SW480 (cell line): ENCODE results near the gene MPPED2.

Experiments
- DNase-seq: peaks from one replicate; pipeline ENCODE4 v3.0.0-alpha.2; 2016; ENCODE audit warnings: low spot score

The MPPED2 gene

DNA sequence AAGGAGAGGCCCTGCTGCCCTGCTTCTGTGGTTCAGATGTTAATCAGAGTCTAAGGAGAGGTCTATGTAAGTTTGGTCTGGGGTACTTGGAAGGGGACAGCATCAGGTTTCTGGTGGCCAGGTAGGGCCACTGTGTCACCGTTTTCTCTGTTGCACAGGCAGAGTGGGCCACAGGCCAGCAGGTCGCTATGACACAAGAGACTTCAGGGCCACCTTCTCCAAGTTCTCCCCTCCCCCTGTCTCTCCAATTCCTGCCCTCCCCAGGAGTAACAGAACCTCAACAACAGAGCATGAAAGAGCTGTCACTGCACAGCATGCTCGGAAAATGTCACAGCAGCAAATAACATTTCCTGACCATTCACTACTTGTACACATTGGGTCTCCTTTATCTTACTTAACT is 58.6 kb downstream of the MPPED2 start:
- no peak for DNase-seq

DNA sequence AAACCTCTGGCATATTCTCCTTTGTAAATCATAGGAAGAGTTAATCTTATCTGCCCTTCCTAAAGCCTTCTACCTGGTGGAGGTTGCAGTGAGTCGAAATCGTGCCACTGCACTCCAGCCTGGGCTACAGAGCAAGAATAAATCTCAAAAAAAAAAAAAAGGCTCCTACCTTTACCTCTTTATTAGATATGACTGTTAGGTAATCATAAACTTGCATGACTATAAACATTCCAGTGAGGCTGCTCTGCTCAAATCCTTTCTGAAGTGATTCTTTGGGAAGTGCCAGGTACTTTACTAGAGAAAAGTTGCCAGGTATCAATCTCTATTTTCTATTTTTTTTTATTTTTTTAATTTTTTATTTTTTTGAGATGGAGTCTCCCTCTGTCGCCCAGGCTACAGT is 59.6 kb downstream of the MPPED2 start:
- DNase-seq = no peak

DNA sequence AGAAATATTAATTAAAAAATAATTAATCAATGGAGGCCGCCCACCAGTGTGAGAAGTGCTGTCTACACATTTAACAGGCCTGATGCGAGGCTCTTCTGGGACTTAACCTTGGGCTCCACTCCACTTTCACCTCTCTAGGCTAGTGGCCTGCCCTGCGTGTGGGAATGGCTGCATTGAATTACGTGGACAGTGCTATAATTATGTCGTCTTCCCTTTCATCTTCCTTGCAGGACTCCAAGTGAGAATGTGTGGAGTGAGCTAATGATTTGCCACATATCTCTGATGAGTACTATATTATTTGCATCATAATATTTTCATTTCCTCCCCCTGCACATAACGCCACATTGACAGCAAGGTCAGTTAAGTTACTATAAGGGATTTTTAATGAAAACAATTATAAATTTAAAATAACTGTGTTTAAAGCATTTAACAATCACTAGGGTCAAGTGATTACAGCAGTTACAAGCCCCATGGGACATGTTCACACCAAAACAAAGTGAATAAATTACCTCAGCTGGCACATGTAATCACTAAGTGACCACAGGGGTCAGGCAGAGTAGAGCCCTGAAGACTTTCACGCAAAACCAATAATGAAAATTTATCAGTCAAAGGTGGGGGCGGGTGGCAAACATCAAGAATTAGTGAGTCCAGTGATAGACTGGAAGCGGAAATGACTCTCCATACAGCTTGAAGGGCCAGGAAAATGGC is 63.5 kb downstream of the MPPED2 start:
- DNase-seq = no peak

DNA sequence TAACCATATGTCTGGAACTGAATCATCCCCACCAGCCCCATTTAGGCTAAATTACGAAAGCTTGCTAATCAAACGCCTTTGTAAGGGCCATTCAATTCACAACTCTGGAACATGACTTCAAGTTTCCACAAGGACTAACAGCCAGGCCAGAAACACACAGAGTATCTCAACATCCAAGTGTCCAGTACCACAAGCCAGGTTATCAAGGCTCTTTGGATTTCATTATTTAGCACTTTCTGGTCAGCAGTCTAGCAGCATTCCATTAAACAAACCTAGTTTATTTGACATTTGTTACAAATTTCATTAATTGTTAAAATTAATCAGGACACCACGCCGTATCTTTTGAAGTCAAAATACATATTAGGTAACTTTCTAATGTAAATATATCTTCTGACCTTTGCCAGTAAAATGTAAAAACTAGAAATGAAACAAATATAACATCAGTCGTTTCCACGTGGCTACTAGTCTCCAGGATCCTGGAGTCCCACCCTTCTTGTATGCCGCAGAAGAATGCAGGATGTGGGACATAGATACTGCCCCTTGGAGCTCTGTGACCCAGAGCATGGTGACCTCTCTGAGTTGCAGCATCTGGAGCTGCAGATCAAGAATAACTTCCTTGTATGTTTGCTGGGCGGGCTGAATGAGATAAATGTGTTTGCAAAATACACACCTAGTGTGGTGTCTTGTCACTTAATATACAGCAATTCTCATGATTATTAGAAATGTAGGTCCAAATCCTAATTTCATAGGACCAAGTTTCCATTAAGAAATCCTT is 64.7 kb downstream of the MPPED2 start:
- DNase-seq = no peak

DNA sequence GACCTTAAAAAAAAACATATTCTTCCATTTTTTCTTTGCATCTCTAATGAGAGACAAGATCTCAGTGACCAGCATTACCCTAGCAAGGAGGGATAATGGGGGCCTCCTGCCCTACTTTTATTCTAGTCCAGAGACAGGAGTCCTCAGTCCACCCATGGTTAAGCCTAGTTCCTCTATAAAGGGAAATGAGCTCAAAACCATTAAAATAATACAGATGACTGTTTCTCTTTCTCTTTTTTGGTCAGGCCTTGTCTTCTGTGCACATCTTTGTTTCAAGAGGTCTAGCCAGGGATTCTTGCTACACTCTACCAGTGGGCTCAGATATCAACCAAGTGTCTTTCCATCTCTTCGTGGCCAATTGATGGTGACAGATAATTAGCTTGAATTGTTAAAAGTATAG is 73.1 kb downstream of the MPPED2 start:
- no peak for DNase-seq

DNA sequence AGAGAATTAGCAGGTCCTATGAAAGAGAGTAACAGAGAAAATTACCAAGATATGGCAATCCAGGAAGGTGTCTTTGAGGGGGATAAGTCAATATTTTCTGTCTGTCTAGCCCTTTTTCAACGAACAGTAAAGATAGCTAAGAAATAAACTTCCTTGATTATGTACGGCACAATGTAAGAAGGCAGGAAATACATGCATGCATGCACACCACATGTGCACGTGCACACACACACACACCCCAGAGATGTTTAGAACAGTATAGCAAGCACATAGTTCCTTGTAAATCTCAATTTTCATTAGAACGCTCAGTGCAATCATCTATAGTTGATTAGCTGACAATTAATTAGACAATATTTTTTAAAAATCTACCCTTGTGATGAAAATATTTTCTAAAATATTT is 74.7 kb downstream of the MPPED2 start:
- DNase-seq = no peak

DNA sequence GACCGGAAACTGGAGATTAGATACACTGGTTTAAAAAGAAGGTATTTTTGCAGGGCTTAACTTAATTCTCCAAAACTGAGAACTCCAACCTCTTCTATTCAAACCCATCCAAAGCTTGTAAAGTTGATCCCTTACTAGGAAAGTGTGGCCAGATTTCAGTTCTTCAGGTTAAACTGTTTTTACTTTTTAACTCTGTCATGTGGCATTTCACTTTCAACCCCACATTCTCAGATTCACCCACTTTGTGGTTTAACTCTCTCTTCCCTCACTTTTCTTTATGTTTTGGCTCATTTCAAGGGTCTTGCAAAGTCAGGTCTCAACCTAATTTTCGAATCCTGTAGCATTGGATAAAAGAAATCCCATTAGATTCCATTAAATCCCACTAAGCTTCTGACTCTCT is 75.4 kb downstream of the MPPED2 start:
- DNase-seq = no peak

DNA sequence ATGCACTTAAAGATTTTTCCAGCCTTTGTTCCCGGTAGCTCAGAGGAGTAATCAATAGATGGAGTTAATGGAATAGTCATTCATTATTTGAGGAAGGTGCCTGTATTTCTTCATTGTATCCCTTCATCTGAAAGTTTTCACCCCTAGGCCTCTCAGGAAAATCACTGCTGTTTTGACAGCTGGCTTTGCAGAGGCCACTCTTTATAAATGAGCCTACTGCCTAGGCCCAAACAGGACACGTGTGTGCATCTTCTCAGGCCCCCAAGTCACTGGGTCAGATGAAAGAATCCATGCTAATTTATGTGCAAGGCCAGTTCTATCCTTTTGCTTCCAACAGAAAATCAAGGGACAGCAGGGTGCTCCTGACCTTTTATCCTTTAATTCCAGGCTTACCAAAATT is 76.8 kb downstream of the MPPED2 start:
- DNase-seq = no peak

DNA sequence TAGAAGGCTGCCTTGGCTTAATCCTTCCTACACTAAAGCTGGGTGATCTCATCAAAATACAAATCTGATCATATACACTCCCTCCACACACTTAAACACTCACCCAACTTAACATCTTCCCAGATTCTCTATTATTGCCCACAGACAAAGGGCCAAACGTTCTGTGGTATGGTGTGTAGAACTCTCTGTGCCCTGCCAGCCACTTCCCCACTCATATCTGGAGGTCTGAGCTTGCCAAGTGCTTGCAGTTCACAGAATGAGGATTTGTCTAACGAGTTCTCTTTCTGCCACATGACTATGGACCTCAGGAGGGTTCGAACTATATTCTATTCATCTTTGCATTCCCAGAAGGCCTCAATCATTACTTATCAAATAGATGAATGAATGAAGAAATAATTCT is 77.6 kb downstream of the MPPED2 start:
- DNase-seq = no peak

DNA sequence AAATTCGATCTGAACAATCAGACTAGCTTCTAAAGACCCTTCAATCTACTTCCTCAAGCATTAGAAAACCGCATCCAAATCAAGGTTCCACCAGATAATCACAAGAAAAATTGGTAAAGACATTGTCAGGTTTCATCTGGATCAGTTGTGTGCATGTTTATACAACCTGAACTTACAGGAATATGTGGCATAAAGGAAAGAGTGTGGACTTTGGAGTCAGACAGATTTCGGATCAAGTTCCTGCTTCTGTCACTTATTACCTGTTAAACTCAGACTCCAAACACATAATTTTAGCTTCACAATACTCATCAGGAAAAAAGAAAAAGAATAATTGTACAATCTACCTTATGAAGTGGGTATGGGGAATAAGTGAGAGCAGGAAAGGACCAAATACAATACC is 80.5 kb downstream of the MPPED2 start:
- DNase-seq = no peak

DNA sequence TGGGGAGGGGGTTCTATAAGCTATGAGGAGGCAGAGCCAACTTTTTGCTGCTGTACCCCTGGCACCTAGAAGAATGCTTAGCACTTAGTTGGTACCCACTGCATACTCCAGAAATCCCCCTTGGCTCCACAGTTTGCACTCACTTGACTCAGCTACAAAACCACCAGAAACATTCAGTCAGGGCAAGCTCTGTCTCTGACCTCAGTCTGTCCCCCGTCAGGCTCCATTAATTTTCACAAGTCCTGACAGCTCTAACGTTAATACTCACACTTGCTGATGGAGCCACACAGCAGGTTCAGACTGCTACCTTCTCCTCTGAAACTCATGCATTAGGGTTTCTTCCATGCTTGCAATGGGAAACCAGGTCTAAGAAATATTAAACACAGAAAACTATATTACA is 81.7 kb downstream of the MPPED2 start:
- DNase-seq = no peak

DNA sequence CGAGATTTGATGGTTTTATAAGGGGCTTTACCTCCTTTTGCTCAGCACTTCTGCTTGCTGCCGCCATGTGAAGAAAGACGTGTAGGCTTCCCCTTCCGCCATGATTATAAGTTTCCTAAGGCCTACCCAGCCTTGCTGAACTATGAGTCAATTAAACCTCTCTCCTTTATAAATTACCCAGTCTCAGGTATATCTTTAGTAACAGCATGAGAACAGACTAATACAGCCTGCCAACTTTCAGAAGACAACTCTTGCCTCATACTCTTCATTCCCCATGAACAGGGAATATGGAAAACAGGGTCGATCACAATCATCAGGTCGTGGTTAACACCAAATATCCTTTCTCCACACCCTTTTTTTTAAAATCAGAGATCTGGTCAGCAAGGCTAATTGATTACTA is 83.0 kb downstream of the MPPED2 start:
- no peak for DNase-seq

DNA sequence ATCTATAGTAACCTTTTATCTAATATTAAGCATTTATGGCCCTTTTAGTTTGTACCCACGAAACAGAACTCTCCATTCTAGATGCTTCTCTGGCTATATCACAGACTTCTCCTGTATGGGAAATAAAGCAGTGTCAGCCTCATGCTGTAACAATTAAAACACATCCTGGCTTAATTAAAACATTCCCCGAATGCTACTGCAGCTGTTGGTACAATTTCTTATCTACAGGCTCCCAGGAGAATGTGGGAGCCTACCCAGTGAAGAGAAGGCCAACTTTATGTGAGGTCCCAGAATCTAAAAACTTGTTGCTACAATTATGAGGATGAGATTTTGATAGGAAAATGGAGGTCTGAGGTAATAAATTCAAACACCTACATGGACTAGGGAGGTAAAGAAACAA is 83.8 kb downstream of the MPPED2 start:
- no peak for DNase-seq

DNA sequence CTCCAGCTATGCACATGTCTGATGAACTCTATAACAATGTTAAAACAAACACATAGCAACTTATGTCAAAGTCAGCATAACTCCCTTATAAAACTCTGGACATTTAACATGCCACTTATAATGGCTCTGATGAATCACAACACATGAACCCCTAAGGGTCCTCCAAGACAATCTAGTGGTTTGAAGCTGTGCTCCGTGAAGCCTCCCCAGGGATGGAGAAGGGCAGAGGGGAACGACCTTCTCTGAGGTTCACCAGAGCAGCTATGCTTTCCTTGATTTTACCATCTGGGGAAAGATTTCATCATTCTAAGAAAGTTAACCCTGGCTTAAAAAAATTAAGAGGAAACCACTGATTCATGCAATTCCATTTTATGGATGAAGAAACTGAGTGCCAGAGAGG is 84.4 kb downstream of the MPPED2 start:
- DNase-seq = no peak

DNA sequence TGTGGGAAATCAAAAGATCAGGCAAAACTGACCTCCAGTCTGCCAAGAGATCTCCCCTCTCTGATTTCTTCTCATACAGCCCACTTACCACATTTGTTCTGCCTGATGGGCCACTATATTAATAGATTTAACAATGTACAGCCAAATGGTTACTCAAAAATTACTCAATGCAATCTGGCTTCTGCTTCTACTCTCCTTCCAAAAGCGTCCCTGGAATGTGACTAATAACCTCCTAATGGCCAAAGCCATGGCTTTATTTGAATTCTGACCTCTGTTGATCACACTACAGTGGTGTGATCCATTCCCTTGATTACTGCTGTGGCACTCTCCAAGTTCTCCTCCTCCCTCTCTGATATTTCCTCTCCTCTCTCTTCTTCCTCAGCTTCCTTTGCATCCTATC is 86.2 kb downstream of the MPPED2 start:
- DNase-seq = no peak

DNA sequence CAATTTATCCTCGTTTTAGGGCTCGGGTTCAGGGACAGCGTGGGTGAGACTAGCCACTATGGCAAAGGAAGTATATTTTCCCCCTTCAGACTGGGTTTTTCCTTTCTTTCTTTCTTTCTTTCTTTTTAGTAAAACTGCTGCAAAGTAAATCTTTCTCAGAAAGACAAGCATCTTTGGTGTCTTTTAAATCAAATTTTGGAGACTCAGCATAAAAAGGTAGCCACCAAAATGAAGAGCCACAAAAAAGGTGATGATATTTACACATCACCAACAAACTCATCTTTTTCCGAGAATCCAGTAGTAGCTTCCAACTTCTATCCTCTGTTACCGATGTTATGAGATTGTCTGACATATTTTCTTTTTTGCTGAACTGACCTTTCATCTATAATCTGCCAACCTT is 88.6 kb downstream of the MPPED2 start:
- DNase-seq = no peak

DNA sequence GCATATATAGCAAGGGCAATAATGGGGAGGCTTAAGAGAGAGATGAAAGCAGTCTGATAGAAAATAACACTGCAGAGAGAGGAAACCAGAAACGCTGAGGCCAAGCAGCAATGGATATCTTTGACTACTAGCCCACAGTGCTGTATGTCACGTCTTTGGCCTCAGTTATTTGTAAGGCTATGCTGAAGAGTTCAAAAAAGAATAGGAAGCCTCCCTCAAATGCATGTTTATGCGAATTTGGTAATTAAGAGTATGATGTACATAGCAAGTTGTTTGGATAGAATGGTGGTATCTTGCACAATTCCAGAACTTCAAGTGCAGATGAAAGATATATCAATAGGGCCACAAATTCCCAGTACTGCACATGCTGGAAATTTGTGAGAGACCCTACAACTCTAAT is 89.2 kb downstream of the MPPED2 start:
- DNase-seq = no peak

DNA sequence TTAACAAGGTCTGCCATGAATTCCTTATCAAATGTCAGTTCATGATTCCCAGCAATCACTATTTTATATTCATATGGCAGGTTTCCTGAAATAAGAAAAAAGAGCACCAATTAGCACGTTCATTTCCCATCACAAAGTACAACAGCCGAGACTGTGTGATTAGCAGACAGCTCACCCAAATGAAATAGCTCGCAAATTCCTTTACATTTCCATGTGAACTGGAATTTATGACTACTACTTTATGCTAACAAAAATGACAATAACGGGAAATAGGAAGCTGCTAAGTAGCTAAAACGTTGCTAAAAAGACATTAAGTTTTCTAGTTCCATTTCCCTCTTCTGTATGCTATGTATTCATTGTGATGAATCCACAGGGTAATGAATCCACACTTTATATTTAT is 90.7 kb downstream of the MPPED2 start:
- DNase-seq = no peak

DNA sequence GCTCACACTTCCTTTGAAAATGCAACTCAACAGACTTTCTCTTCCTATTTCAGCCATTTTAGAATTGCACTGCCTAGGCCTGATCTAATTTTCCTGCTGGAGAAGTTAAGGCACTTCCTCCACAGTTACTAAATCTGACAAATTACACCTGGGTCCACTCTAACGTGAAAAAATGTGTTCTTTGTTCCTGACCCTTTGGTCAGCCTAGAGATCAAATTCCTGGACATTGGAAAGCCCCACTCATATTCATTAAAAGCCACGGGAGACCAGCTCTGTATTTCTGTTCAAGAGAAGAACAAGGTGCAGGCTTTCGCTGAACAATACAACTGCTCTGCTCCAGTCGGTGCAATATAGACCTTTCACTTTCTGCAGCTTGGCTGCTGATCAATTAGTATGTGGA is 96.6 kb downstream of the MPPED2 start:
- no peak for DNase-seq

DNA sequence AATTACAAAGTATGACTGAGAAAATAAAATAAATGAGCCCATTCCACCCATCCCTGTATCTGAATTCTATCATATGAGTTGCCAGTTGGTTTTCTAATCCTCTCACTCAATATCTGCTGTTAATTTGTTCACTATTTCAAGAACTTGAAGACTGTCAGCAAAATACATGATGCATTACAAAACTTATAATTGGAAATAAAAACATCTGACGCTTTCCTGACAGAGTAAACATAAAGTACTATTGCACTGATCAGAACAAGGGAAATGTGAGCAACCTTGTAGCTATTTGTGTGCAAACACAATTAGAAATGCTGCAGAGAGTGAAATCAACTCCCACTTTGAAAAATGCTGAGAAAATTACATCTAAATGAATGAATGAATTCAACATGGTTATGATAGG is 97.1 kb downstream of the MPPED2 start:
- DNase-seq = no peak

DNA sequence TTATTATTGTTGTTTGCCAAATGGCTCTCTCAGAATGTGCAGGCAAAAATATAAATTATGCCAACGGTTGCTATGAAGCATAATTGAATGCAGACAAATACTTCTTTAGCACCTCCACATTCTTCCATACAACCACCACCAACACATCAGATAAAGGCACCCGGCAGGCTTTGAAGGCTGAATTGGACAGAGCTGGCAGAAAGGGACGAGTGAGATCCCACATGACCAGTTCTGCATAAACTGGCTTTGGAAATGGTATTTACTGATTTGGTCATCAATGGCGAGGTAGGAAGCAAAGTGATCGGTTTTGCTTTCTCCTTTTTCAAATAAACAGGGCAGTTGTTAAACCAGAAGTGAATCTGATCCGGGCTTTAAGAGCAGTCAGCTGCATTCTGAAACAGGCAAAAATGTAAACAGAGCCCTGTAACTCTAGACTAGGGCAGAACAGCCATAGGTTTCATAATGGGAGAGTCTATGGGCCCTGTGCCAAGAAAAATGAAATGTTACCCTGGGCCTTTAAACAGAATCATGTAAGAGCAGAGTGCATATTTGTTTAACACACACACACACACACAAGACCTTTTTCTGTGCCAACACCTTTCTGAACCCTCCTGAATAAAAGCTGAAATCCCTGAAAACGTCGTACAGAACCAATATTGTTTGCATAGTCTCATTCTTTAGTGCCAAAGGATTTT is 97.7 kb downstream of the MPPED2 start:
- peak; percentile 7 for DNase-seq

DNA sequence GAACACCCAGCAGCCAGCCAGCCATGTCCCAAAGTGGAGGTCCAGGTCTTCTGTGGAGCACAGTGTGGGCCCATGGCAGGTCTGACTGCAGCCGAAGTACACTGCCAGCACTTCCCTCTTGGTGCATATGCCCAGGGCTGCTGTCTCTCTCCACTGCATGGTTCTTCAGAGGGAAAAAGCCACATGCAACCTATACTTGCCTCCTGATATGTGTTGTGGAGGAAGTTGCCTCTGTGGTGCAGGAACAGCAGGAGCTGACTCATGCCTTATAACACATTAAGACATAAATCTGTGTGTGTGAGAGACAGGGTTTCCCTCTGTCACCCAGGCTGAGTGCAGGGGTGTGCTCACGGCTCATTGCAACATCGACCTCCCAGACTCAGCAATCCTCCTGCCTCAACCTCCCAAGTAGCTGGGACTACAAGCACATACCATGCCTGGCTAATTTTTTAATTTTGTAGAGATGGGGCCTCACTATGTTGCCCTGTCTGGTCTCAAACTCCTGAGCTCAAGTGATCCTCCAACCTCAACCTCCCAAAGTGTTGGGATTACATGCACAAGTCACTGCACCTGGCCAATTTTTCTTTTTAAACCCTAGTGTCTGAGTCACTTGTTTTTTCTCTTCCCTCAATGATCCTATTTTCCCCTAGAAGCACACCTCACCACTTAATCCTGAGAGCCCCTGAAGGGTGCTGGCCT is 98.8 kb downstream of the MPPED2 start:
- no peak for DNase-seq

DNA sequence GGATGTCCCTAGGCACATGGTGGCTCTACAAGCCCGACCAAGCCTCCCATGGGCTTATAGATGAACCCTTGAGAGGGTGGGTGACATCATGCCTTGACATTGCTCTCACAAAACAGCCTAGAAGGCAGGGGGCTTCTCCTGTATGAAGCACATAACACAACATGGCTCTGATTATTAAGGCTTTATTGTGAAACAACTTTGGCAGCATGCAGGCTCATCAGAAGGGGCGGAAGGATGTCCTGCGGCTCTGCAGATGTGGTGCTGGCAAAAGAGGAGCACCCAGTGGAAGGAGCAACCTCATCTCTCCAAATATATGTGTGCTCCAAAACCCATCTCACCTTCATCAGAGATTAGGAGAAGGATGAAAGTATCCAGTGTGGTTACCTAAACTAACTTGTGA is 100.4 kb downstream of the MPPED2 start:
- no peak for DNase-seq
